ENCODE measurements around the gene REG4.
A peak's percentile ranks its signal among the peaks of the same experiment; 100 is the strongest.
"Not testable (repeated sequence)": the region's sequence is repeated elsewhere in the genome, so short reads cannot be mapped to it uniquely, and the experiment has no call there.

Gene REG4

GRCh38 chr1:119805746-119806145 is 5.5 kb downstream of the REG4 start:
- DNase-seq = no peak

- no peak for DNase-seq
These were observed 6.0 kb downstream of the REG4 start for GRCh38 chr1:119805247-119805646.

GRCh38 chr1:119799599-119800177 is 11.6 kb downstream of the REG4 start:
- no peak for DNase-seq

- no peak for DNase-seq
These were observed 12.3 kb downstream of the REG4 start for GRCh38 chr1:119799003-119799402.

- DNase-seq = no peak
These were observed 13.7 kb downstream of the REG4 start for GRCh38 chr1:119797606-119798005.

DNA sequence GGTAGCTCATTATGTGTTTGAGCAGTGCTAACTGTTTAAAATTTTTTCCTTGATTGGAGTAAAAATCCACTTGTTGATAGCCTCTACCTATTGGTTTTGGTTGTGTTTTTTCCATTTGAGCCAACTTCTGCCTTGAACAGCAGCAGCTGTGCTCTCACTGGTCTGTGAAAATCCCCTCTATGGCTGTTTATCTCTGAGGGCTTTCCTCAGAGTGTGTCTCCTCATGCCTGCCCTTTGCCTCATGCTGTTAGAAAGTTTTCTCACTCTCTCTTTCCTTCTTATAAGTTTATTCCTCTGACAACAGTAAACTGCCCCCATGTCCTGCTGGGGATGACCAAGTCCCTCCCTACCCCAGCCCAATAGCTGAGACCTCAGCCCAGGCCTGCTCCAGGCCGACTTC is 14.1 kb downstream of the REG4 start:
- DNase-seq = no peak

- DNase-seq = no peak
These were observed 15.7 kb downstream of the REG4 start for GRCh38 chr1:119795261-119796200.

DNA sequence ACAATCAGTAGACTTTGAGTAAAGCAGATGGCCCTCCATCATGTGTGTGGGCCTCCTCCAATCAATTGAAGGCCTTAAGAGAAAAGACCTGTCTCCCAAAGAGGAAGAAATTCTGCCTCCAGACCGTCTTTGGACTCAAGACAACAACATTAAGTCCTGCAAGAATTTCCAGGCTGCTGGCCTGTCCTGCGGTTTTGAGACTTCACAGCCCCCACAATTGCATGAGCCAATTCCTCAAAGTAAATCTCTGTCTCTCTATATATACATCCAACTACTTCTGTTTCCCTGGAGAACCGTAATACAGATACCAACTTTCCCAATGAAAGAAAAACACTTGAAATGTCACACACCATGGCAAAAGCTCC is 16.4 kb downstream of the REG4 start:
- no peak for DNase-seq

GRCh38 chr1:119794230-119794875 is 16.9 kb downstream of the REG4 start:
- no peak for DNase-seq

DNA sequence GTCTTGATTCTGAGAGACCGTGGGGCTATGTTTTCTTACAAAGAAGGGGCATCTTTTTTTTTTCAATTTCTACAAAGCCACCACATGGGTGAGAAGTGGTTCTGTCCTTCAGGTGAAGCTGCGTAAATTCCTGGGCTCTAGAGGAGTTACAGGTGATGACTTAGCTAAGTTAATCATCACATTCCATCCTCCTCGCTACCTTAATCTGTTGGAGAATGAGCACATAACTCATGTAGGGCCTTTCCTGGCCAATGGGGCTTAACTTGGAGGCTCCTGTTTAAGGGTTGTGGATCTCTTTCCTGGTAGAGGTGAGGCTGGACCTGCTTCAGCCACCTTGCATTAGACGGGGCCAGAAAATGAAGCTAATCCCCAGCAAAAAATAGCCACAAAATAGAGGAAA is 19.9 kb downstream of the REG4 start:
- no peak for DNase-seq

GRCh38 chr1:119790451-119791198 is 20.6 kb downstream of the REG4 start:
- no peak for DNase-seq

DNA sequence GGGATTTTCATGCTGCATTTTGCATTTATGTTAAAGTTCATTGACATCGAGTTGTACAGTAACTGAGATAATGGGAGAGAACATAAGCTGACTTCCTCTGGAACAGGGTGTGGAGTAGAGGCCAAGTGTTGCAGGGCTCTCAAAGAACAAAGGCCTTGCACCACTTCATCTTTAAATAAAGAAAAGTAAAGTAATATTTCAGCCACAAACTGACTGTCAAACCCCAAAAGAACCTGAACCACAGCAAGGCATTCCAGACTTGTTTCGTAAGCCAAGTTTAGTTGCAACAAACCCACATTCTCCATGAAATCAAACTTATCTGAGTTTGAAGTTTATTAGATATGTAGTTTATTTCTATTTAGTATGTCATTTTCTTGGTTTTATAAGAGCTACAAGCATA is 23.5 kb downstream of the REG4 start:
- no peak for DNase-seq

DNA sequence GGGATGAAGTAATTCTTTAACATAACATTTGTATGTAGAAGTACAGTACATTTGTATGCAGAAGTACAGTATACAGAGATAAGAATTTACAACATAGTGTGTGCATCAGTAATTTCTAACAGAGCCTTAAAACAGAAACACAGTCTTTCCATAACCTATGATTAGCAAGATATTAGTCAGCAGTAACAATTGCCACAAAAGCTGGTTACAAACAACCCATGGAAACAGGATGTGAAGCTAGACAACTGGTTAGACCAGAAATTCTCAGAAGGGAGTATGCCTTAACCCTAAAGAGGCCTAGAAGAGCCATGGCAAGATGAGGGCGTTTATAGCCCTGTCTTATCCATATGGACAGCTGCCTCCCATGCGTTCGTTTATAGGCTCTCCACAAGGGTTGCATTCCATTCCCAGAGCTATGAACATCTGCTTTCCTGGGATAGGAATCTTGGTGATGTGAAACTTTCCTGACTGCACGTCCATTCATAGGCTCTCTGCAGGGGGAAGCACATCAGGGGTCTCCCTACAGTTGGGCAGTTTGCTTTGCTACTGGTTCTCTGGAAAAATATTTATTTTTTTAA is 24.7 kb downstream of the REG4 start:
- not testable (repeated sequence) for DNase-seq

GRCh38 chr1:119786046-119786445 is 25.2 kb downstream of the REG4 start:
- DNase-seq = not testable (repeated sequence)

DNA sequence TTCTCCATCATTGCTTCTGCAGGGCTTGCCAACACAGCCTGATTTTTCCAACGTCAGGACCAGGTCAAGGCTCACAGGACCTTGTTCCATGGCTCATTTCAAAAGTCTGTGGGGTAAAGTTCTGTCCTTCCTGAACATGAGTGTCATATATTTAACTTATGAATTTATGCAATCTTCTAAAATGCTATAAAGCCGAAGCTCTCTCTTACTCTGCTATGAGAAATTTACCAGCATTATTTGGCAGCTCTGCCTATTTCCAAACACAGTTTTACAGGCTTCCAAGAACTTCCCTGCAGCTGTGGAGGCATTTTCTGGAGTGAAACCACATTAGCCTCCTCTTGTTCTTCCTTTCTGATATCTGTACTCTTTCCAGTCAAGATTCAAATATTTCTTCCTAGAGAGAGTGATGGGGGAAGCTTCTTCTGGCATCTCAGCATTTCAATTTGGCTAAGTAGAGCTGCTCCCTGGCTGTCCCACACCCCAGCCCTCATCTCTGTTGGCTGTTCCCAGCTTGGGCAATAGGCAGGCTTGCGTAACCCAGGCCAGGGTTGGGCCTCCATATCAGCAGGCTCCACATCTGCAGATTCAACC is 27.0 kb downstream of the REG4 start:
- no peak for DNase-seq

DNA sequence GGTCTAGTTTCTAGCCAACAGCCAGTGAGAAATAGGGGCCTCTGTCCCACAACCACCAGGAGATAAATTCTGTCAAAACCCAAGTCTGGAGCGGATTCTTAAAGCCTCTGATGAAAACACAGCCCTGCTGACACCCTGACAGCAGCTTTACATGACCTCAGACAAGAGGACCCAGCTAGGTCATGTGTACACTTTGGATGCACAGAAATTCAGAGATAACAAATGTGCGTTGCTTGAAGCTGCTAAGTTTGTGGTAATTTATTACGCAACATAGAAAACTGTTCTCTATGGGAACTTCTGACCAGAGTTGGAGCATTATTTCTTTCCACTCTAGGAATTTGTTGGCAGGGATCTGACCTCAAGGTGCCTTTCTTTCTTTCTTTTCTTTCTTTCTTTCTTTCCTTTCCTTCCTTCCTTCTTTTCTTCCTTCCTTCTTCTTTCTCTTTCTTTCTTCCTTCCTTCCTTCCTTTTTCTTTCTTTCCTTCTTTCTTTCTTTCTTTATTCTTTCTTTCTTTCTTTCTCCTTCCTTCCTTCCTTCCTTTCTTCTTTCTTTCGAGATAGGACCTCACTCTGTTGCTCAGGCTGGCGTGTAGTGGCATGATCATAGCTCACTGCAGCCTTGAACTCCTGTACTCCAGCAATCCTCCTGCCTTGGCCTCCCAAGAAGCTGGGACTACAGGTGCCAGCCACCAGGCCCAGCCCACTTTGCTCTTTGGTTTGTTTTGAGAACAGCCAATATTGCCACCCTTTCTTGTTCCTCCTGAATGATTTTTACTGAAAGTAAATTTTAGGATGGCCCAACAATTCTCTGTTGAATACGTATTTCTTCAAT is 27.7 kb downstream of the REG4 start:
- DNase-seq = no peak

DNA sequence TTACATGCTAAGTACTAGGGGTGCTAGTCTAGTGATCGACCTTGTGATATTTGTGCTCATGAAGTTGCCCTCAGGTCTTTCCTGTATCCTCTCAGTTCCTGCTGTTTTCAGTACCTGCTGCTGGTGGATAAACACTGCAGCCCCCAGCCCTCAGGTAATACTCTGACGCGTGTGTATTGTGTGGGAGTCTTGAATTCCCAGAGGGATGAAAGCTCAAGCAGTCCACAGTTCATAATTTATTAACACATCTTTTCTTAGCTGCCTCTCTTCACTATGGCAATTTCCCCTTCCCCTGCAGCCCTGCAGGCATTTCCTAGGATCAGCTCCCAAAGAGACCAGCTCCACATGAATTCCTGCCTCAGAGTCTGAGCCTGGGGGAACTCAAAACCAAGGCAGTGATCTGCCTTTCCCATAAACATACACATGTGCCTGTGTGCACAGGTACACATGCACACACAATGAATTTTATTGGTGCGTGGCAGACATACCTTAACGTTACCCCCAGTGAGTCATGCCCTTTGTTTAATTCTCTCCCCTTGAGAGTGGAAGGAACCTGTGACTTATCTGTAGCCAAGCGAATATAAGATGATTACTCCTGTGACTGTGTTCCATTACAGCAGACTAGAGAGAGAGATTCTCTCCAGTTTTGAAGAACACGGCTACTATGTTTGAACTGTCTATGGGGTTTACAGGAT is 28.5 kb downstream of the REG4 start:
- no peak for DNase-seq

DNA sequence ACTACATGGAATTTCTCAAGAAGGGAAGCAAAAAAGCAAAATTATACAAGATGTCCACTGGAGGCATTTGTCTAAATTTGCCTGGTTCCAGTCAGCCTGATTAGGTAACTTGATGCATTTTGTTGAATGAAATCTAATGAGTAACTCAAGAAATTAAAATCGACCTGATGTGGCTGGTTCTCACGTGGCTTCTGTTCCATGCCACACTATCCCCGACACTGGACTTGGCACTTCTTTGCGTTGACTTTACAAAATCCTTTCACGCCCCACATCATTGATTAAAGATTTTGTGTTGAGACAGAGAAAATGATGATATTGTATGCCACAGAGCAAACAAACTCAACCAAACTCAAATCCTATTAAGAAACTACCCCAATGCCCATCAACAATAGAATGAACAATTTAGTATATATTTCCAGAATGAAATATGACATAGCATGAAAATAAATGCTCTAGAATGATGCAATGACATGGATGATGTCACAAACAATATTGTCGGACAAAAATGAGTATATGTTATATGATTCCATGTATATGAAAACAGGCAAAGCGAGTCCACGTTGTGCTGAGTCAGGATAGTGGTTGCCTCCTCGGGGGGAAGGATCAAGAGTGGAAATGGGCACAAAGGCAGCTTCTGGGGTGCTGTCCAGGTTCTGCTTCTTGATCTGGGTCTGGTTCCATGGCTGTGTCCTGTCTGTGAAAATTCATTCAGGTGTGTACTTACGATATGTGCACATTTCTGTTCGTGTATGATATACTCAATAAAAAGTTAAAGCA is 29.6 kb downstream of the REG4 start:
- no peak for DNase-seq

- DNase-seq = peak; percentile 23
These were observed 31.3 kb downstream of the REG4 start for GRCh38 chr1:119779869-119780356.
